RPMI7951 (cell line): ENCODE results near the gene MBD3L4. TPM values are rescaled to one million over a fixed set of nuclear protein-coding genes. Genes with fewer than 3 reads are reported as not detected.
"Not testable (repeated sequence)": the region's sequence is repeated elsewhere in the genome, so short reads cannot be mapped to it uniquely, and the experiment has no call there.

Experiments used
- DNase-seq: peaks from one replicate; pipeline ENCODE4 v3.0.0-alpha.2; 2012; ENCODE audit warnings: low read depth
- total RNA-seq: library from RNA; depleted of rRNA; stranded (reverse); fragments of >200 nt; shearing (Covaris generic); gene quantifications from 2 replicates; pipeline ENCODE4 v1.2.3, GENCODE V29; 2014; rRNA removed

Gene MBD3L4
- total RNA-seq = not detected in 2 replicates

DNA sequence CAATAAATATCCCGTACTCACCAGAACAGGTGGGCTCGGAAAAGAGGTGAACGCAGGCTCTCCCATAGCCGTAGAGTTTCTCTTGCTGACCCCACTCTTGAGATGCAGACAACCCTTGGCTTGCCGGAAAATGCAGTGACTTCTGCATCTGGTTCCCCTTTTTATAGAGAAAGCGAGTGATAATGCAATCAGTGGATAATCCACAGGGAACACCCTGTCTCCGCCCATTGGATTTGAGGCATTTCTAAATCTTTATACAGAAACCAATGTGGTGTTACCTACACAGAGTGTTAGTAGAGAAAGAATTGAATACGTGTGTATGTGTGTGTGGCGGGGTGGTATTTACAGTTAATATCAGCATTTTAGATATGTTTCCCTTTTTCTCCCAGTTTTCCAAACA lies at the start of gene MBD3L4:
TSS of gene MBD3L4 (minus strand) at position 101 of the 400 bp plus-strand sequence. CDS start at position 66, 35 bp downstream.
- not testable (repeated sequence) for DNase-seq

DNA sequence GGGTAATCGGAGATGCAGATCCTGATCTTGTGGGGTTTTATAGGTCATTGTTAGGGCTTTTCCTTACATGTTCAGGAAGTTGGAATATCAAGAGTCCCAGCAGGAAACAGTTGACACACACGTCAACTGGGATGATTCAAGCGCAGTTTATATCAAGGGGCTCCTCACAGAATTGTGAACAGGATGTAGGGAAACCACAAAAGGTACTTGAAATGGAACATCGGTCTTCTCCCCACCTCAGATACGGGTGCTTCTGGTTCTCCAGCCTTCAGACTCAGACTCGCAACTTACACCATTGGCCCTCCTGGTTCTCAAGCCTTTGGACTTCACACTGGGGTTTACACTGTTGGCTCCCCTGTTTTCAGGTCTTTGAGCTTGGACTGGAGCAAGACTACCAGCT lies 49.0 kb upstream of the MBD3L4 start:
- no peak for DNase-seq

GRCh38 chr19:7083076-7083956 lies 43.3 kb upstream of the MBD3L4 start:
- peak; percentile 40 for DNase-seq

DNA sequence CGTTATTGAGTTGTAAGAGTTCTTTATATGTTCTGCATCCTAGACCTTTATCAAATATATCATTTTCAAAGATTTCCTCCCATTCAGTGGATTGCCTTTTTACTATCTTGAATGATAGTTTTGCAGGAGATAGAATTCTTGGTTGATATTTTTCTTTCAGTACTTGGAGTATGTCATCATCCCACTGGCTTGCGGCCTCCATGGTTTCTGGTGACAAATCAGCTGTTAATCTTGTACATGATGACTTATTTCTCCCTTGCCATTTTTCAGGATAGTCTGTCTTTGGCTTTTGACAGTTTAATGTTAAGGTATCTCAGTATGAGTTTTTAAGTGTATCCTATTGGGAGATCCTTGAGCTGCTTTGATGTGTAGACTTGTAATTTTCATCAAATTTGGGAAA lies 38.0 kb upstream of the MBD3L4 start:
- DNase-seq = no peak

- no peak for DNase-seq
Observed at GRCh38 chr19:7076151-7076550, 36.2 kb upstream of the MBD3L4 start.

DNA sequence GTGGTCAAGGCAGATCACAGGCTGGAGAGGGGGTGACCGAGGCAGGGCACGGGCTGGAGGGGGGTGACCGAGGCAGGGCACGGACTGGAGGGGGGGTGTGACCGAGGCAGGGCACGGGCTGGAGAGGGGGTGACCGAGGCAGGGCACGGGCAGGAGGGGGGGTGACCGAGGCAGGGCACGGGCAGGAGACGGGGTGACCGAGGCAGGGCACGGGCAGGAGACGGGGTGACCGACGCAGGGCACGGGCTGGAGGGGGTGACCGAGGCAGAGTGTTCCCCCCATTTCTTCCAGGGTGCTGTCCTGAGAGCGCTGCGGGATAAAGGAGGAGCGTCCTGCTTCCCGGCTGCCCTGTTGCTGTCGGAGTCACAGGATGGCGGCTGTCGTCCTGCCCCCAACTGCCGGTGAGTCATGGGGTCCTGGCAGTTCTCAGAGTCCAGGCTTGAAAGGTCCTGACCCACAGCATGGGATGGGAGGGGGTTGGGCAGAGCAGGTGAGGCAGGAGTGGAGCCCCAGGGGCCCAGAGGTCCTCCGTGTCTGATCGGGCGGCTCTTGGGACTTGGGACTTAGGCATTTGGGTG lies 34.8 kb upstream of the MBD3L4 start:
- DNase-seq = no peak

- no peak for DNase-seq
Observed at GRCh38 chr19:7072541-7072940, 32.6 kb upstream of the MBD3L4 start.

DNA sequence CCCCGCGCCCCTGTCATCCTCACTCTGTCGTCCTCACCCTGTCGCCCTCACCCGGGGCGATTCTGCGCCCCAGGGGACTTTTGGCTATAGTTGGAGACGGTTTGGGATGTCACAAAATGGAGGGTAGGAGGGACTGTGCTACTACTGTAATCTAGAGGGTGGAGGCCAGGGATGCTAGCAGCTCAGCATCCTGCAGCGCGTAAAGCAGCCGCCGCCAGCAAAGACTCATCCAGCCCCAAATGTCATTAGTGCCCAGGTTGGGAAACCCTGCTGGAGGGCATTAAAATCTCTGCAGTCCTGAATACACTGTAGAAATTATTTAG lies 29.9 kb upstream of the MBD3L4 start:
- DNase-seq = no peak

- DNase-seq = peak; percentile 95
Observed at GRCh38 chr19:7069042-7069903, 29.3 kb upstream of the MBD3L4 start, which contains the start of gene ZNF557. Gene ZNF557, plus strand, starts transcription at chr19:7069703. Its CDS starts 5,372 bp downstream, at chr19:7075075.

DNA sequence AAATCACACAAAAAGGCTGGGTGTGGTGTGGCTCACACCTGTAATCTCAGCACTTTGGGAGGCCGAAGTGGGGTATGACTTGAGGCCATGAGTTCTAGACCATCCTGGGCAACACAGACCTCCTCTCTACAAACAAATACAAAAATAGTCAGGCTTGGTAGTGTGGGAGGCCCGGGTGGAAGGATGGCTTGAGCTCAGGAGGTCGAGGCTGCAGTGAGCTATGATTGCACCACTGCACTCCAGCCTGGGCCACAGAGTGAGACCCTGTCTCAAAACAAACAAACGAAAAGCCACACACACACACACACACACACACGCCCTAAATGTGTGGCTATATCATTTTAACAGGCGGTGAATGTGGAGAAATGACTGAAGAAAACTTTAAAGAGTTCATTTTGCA lies 28.6 kb upstream of the MBD3L4 start:
- DNase-seq = no peak

- no peak for DNase-seq
Observed at GRCh38 chr19:7067716-7068115, 27.7 kb upstream of the MBD3L4 start.

DNA sequence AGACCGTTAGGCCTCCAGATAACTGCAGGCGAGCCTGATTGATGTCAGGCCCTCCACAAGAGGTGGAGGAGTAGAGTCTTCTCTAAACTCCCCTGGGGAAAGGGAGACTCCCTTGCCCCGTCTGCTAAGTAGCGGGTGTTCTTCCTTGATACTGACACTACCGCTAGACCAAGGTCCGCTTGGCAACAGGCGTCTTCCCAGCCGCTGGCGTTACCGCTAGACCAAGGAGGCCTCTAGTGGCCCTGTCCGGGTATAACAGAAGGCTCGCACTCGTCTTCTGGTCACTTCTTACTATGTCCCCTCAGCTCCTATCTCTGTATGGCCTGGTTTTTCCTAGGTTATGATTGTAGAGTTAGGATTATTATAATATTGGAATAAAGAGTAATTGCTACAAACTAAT lies 27.1 kb upstream of the MBD3L4 start:
- DNase-seq = peak; percentile 33

DNA sequence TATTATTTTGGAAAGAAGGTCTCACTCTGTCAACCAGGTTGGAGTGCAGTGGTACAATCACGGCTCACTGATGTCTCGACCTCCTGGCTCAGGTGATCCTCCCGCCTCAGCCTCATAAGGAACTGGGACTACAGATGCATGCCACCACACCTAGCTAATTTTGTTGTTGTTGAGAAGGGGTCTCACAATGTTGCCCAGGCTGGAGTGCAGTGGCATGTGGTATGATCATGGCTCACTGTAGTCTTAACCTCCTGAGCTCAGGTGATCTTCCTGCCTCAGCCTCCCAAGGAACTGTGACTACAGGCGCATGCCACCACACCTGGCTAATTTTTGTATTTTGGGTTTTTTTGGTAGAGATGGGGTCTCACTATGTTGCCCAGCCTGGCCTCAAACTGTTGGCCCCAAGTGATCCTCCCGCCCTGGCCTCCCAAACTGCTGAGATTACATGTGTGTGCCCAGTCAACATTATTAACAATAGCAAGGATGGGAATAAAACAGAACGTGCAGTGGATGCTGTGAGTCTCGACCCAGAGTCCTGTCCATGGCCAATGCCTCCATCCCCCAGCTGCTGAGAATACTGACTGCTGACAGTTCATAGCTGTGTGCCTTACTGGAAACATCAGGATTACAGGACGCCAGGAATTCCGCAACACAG lies 23.9 kb upstream of the MBD3L4 start:
- DNase-seq = no peak

DNA sequence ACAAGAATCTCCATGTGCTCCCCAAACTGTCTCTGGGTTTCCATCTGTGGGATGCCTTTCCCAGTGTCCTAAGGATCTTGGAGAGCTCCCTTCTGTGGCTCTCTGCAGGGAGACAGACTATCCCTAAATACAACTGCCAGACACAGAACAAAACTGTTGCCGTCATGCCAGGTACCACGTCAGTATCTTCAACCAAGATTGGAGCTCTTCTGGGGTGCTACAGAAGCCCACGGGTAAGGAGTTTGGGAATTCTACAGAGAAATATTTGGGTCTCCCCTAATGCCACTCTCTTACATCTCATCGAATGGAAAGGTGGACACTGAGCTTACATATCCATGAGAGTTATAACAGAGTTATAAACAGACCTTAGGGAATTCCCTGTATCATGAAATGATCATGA lies 23.4 kb upstream of the MBD3L4 start:
- DNase-seq = no peak

- not testable (repeated sequence) for DNase-seq
Observed at GRCh38 chr19:7059977-7060376, 20.0 kb upstream of the MBD3L4 start.

- not testable (repeated sequence) for DNase-seq
Observed at GRCh38 chr19:7058576-7058975, 18.6 kb upstream of the MBD3L4 start, which contains the start of gene MBD3L3. Gene MBD3L3, minus strand, starts transcription at chr19:7058676. Its CDS starts 71 bp downstream, at chr19:7058605.

GRCh38 chr19:7056371-7056770 lies 16.4 kb upstream of the MBD3L4 start:
- DNase-seq = not testable (repeated sequence)

DNA sequence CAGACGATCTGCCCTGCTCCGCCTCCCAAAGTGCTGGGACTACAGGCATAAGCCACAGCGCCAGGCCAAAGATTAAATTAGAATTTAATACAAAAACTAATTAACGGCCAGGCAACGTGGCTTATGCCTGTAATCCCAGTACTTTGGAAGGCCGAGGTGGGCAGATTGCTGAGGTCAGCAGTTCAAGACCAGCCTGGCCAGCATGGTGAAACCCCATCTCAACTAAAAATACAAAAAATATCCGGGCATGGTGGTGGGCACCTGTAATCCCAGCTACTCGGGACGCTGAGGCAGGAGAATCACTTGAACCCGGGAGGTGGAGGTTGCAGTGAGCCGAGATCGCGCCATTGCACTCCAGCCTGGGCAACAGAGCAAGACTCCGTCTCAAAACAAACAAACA lies 15.7 kb upstream of the MBD3L4 start:
- DNase-seq = not testable (repeated sequence)

DNA sequence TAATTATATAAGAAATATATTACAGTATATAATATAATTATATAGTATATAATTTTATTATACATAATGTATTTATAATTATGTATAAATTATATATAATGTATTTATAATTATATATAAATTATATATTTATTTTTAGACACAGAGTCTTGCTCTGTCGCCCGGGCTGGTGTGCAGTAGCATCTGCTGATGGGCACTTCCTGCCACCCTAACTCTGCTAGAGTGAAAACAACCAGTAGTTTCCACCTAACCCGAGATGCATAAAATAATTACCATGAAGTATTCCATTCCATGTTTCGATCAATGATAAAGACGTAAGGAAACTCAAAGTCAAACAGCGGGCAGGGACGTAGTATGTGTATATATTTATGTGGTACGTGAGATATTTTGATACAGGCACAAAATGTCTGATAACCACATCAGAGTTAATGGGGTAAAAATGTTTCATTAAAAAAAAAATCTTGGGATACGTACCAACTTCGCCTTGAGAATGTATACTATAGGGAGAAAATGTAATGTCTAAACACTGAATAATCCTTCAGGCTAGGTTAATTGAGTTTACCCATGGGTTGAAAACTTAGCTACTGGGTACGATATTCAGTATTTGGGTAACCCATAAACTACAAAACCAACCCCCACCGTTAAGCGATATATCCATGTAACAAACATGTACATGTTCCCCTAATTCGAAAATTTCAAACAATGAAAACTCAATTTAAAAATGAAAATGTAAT lies 14.8 kb upstream of the MBD3L4 start:
- not testable (repeated sequence) for DNase-seq

GRCh38 chr19:7052896-7053295 lies 12.9 kb upstream of the MBD3L4 start:
- not testable (repeated sequence) for DNase-seq

- DNase-seq = not testable (repeated sequence)
Observed at GRCh38 chr19:7051421-7051820, 11.4 kb upstream of the MBD3L4 start.
